ENCODE data around the gene DAPK2.

DAPK2 gene

GRCh38 chr15:63930034-63930433 is 116.3 kb downstream of the DAPK2 start:
- TF ChIP-seq CTCF (IDR thresholded peaks at IDR 0.05; ENCODE audit: low read depth, low read length): no peak
- no peak for TF ChIP-seq MYC (IDR thresholded peaks at IDR 0.05; ENCODE audit: low read depth, low read length)
- no peak for TF ChIP-seq POLR2A (IDR thresholded peaks at IDR 0.05; ENCODE audit: extremely low read depth, insufficient read length)
- TF ChIP-seq MAX (IDR thresholded peaks at IDR 0.05; ENCODE audit: low read depth, low read length): no peak
- no peak overlapping the region for H3K4me3 ChIP-seq (ENCODE audit: low read depth, low read length)
- no peak for DNase-seq (ENCODE audit: low read depth)

- TF ChIP-seq POLR2A (IDR thresholded peaks at IDR 0.05; ENCODE audit: extremely low read depth, insufficient read length) (no peak), CTCF (IDR thresholded peaks at IDR 0.05; ENCODE audit: low read depth, low read length) (no peak), MAX (IDR thresholded peaks at IDR 0.05; ENCODE audit: low read depth, low read length) (no peak), MYC (IDR thresholded peaks at IDR 0.05; ENCODE audit: low read depth, low read length) (no peak)
- H3K4me3 ChIP-seq (ENCODE audit: low read depth, low read length): no peak overlapping the region
- DNase-seq (ENCODE audit: low read depth): no peak
These were observed 118.0 kb downstream of the DAPK2 start for GRCh38 chr15:63928185-63928842.

GRCh38 chr15:63923993-63924950 is 122.0 kb downstream of the DAPK2 start:
- TF ChIP-seq CTCF (IDR thresholded peaks at IDR 0.05; ENCODE audit: low read depth, low read length) (no peak), POLR2A (IDR thresholded peaks at IDR 0.05; ENCODE audit: extremely low read depth, insufficient read length) (no peak), MYC (IDR thresholded peaks at IDR 0.05; ENCODE audit: low read depth, low read length) (no peak), MAX (IDR thresholded peaks at IDR 0.05; ENCODE audit: low read depth, low read length) (no peak)
- no peak for DNase-seq (ENCODE audit: low read depth)
- no peak overlapping the region for H3K4me3 ChIP-seq (ENCODE audit: low read depth, low read length)

- no peak for DNase-seq (ENCODE audit: low read depth)
- no peak overlapping the region for H3K4me3 ChIP-seq (ENCODE audit: low read depth, low read length)
- TF ChIP-seq MYC (IDR thresholded peaks at IDR 0.05; ENCODE audit: low read depth, low read length) (no peak), POLR2A (IDR thresholded peaks at IDR 0.05; ENCODE audit: extremely low read depth, insufficient read length) (no peak), MAX (IDR thresholded peaks at IDR 0.05; ENCODE audit: low read depth, low read length) (no peak), CTCF (IDR thresholded peaks at IDR 0.05; ENCODE audit: low read depth, low read length) (no peak)
These were observed 123.4 kb downstream of the DAPK2 start for GRCh38 chr15:63922916-63923315.

GRCh38 chr15:63922261-63922904 is 123.9 kb downstream of the DAPK2 start:
- DNase-seq (ENCODE audit: low read depth): no peak
- TF ChIP-seq MAX (IDR thresholded peaks at IDR 0.05; ENCODE audit: low read depth, low read length) (no peak), POLR2A (IDR thresholded peaks at IDR 0.05; ENCODE audit: extremely low read depth, insufficient read length) (no peak), MYC (IDR thresholded peaks at IDR 0.05; ENCODE audit: low read depth, low read length) (no peak), CTCF (IDR thresholded peaks at IDR 0.05; ENCODE audit: low read depth, low read length) (no peak)
- no peak overlapping the region for H3K4me3 ChIP-seq (ENCODE audit: low read depth, low read length)
